A549 (cell line): ENCODE measurements around the gene CHN1. TPM values are rescaled to one million over a fixed set of nuclear protein-coding genes. Genes with fewer than 3 reads are reported as not detected.

Experiments used
- ATAC-seq, 2 experiments: fragments of 200-7000 bp in 1 of 2; fragments of >200 bp in 1 of 2; cut with Nextera tagmentation in 1 of 2; cut with Tn5 transposase in 1 of 2; 3 replicates each; pipeline versions ENCODE4 v1.8.0 to v1.9.1; 2018 to 2020; ENCODE audit warnings: mild to moderate bottlenecking in 1 of 2, moderate library complexity in 1 of 2
- CTCF ChIA-PET: fragments of 300-600 bp; sonication (Branson Sonifier 250); formaldehyde crosslinking; extraction: SDS; loops from one replicate; lab custom pipeline; 2021; ENCODE audit warnings: antibody characterized with exemption, inconsistent platforms; lab: Yijun Ruan, JAX
- POLR2A ChIA-PET: fragments of 350-600 bp; formaldehyde crosslinking; extraction: SDS; loops from one replicate; lab custom pipeline; 2021; ENCODE audit warnings: antibody characterized with exemption, inconsistent platforms; lab: Yijun Ruan, JAX
- DNase-seq, 2 experiments: peaks; one replicate each; pipeline versions ENCODE4 v3.0.0 to v3.0.0-alpha.2; 2011 to 2016; ENCODE audit warnings: low read depth in 1 of 2, low spot score in 1 of 2
- FAIRE-seq: peaks from 2 replicates; lab custom pipeline; 2011; peaks lifted over from hg19 to GRCh38; lab: Jason Lieb, UNC
- H3K27ac ChIP-seq, 2 experiments: fragments of >200 bp; sonication (Bioruptor Twin); formaldehyde crosslinking; 3 replicates each; pipeline ENCODE4 v1.5.1; 2016 to 2017
- H3K4me1 ChIP-seq: fragments of >200 bp; sonication (Bioruptor Twin); formaldehyde crosslinking; 3 replicates; pipeline ENCODE4 v1.6.1; 2016
- H3K4me2 ChIP-seq: fragments of >200 bp; sonication (Bioruptor Twin); formaldehyde crosslinking; 3 replicates; pipeline ENCODE4 v1.6.1; 2016
- H3K4me3 ChIP-seq: fragments of >200 bp; sonication (Bioruptor Twin); formaldehyde crosslinking; 3 replicates; pipeline ENCODE4 v1.5.1; 2016
- H3K9me3 ChIP-seq: fragments of >200 bp; sonication (Bioruptor Twin); formaldehyde crosslinking; 3 replicates; pipeline ENCODE4 v1.6.1; 2016
- CBX2 ChIP-seq: fragments of 200-600 bp; sonication (generic); IDR thresholded peaks from 2 replicates; pipeline ENCODE4 v1.6.1; 2016; ENCODE audit warnings: low read depth, mild to moderate bottlenecking, borderline replicate concordance
- CBX8 ChIP-seq: fragments of 200-600 bp; sonication (generic); IDR thresholded peaks from 2 replicates; pipeline ENCODE4 v1.6.1; 2016
- CEBPB ChIP-seq, 2 experiments: fragments of >200 bp in 1 of 2; sonication (Bioruptor Twin) in 1 of 2; formaldehyde crosslinking in 1 of 2; IDR thresholded peaks; 2 replicates each; pipeline ENCODE4 v1.6.1; 2012 to 2016
- CHD2 ChIP-seq: fragments of 150-350 bp; IDR thresholded peaks from 2 replicates; pipeline ENCODE4 v1.6.1; 2014; ENCODE audit warnings: low read length; ENCODE audit not compliant: partially characterized antibody
- CHD4 ChIP-seq: fragments of 200-600 bp; sonication (generic); IDR thresholded peaks from 2 replicates; pipeline ENCODE4 v1.6.1; 2016; ENCODE audit warnings: antibody characterized with exemption, mild to moderate bottlenecking, borderline replicate concordance
- EHF ChIP-seq: fragments of 250-450 bp; sonication (Bioruptor Pico); IDR thresholded peaks from 2 replicates; pipeline ENCODE4 v1.5.0; 2020; ENCODE audit warnings: mild to moderate bottlenecking
- EHMT2 ChIP-seq: fragments of 200-600 bp; sonication (generic); IDR thresholded peaks from 2 replicates; pipeline ENCODE4 v1.6.1; 2016; ENCODE audit warnings: antibody characterized with exemption, low read depth, mild to moderate bottlenecking, moderate library complexity
- ELK1 ChIP-seq: fragments of 150-350 bp; IDR thresholded peaks from 2 replicates; pipeline ENCODE4 v1.6.1; 2014; ENCODE audit warnings: low read depth, mild to moderate bottlenecking, low read length
- EP300 ChIP-seq, 2 experiments: fragments of >200 bp; sonication (Bioruptor Twin); formaldehyde crosslinking; IDR thresholded peaks; 2 replicates in 1 of 2; 3 replicates in 1 of 2; pipeline ENCODE4 v1.6.1; 2016 to 2017
- FOSB ChIP-seq: fragments of 250-450 bp; sonication (Bioruptor Pico); IDR thresholded peaks from 2 replicates; pipeline ENCODE4 v1.5.0; 2020; ENCODE audit warnings: mild to moderate bottlenecking, moderate library complexity
- FOXS1 ChIP-seq: fragments of 250-450 bp; sonication (Bioruptor Pico); IDR thresholded peaks from 2 replicates; pipeline ENCODE4 v1.5.0; 2020; ENCODE audit warnings: mild to moderate bottlenecking, moderate library complexity
- GATA3 ChIP-seq: IDR thresholded peaks from 2 replicates; pipeline ENCODE4 v1.6.1; 2012; ENCODE audit warnings: borderline replicate concordance
- HES2 ChIP-seq: fragments of >200 bp; sonication (Bioruptor Twin); formaldehyde crosslinking; IDR thresholded peaks from 2 replicates; pipeline ENCODE4 v1.6.1; 2016
- HEYL ChIP-seq: fragments of 250-450 bp; sonication (Bioruptor Pico); IDR thresholded peaks from 2 replicates; pipeline ENCODE4 v1.8.0; 2021; ENCODE audit warnings: mild to moderate bottlenecking, moderate library complexity
- HOXB13 ChIP-seq: fragments of 250-450 bp; sonication (Bioruptor Pico); IDR thresholded peaks from 2 replicates; pipeline ENCODE4 v1.5.0; 2020; ENCODE audit warnings: low read depth, mild to moderate bottlenecking, moderate library complexity
- HOXB5 ChIP-seq: fragments of 250-450 bp; sonication (Bioruptor Pico); IDR thresholded peaks from 2 replicates; pipeline ENCODE4 v1.5.0; 2020; ENCODE audit warnings: mild to moderate bottlenecking, moderate library complexity
- JUN ChIP-seq, 2 experiments: fragments of >200 bp; sonication (Bioruptor Twin); formaldehyde crosslinking; IDR thresholded peaks; 2 replicates in 1 of 2; 3 replicates in 1 of 2; pipeline ENCODE4 v1.6.1; 2016 to 2017
- KDM1A ChIP-seq: fragments of 200-600 bp; sonication (generic); IDR thresholded peaks from 2 replicates; pipeline ENCODE4 v1.6.1; 2016; ENCODE audit warnings: low read depth, mild to moderate bottlenecking
- KDM5A ChIP-seq: fragments of 200-600 bp; sonication (generic); IDR thresholded peaks from 2 replicates; pipeline ENCODE4 v1.6.1; 2016; ENCODE audit warnings: antibody characterized with exemption, mild to moderate bottlenecking
- MAFK ChIP-seq: fragments of 450-650 bp; IDR thresholded peaks from 2 replicates; pipeline ENCODE4 v1.6.1; 2014; ENCODE audit not compliant: partially characterized antibody
- MAZ ChIP-seq: fragments of 150-350 bp; IDR thresholded peaks from 2 replicates; pipeline ENCODE4 v1.6.1; 2014; ENCODE audit warnings: antibody characterized with exemption, low read depth, low read length, borderline replicate concordance
- MYC ChIP-seq: IDR thresholded peaks from 2 replicates; pipeline ENCODE4 v1.6.1; 2012; ENCODE audit warnings: mild to moderate bottlenecking, inconsistent platforms, low read length, improper control_type of control experiment, borderline replicate concordance
- NR3C1 ChIP-seq: fragments of >200 bp; sonication (Bioruptor Twin); formaldehyde crosslinking; IDR thresholded peaks from 3 replicates; pipeline ENCODE4 v1.6.1; 2017
- POLR2A ChIP-seq: IDR thresholded peaks from 2 replicates; pipeline ENCODE4 v1.6.1; 2012; ENCODE audit warnings: mild to moderate bottlenecking, low read length
- RARB ChIP-seq: fragments of 250-450 bp; sonication (Bioruptor Pico); IDR thresholded peaks from 2 replicates; pipeline ENCODE4 v1.8.0; 2021; ENCODE audit warnings: mild to moderate bottlenecking, moderate library complexity
- RCOR1 ChIP-seq: fragments of 150-350 bp; IDR thresholded peaks from 2 replicates; pipeline ENCODE4 v1.6.1; 2014; ENCODE audit warnings: antibody characterized with exemption, low read length, low read depth
- RNF2 ChIP-seq: fragments of 200-600 bp; sonication (generic); IDR thresholded peaks from 2 replicates; pipeline ENCODE4 v1.6.1; 2016; ENCODE audit warnings: low read depth, mild to moderate bottlenecking, antibody characterized with exemption, moderate library complexity, borderline replicate concordance
- SMC3 ChIP-seq: fragments of >200 bp; sonication (Bioruptor Twin); formaldehyde crosslinking; IDR thresholded peaks from 3 replicates; pipeline ENCODE4 v1.6.1; 2018; ENCODE audit warnings: inconsistent platforms
- TFCP2L1 ChIP-seq: fragments of 250-450 bp; sonication (Bioruptor Pico); IDR thresholded peaks from 2 replicates; pipeline ENCODE4 v1.5.0; 2021; ENCODE audit warnings: mild to moderate bottlenecking
- WGBS: methylation state at CpG from one replicate; pipeline ENCODE4 v1.1.6; 2017; ENCODE audit errors: missing lambda C conversion rate; 5-methylcytosine and 5-hydroxymethylcytosine counted together
- polyA plus RNA-seq, 4 experiments: library from polyadenylated mRNA; depleted of rRNA in 3 of 4; stranded (reverse); fragments of >200 nt; fragmentation: RNase III in 1 of 4; extraction: RNeasy Plus Mini Kit Qiagen cat#74134 plus additional on column Dnase treatment in 1 of 4; gene quantifications; 2 replicates in 3 of 4; 3 replicates in 1 of 4; pipeline ENCODE4 v1.2.3, GENCODE V29; 2011 to 2017
- TF ChIP-seq, protein P1 (sequence below): fragments of 450-650 bp; IDR thresholded peaks from 2 replicates; pipeline ENCODE4 v1.6.1; 2014; ENCODE audit warnings: antibody characterized with exemption
- TF ChIP-seq, protein P2 (sequence below): fragments of 200-600 bp; sonication (generic); IDR thresholded peaks from 2 replicates; pipeline ENCODE4 v1.6.1; 2016; ENCODE audit warnings: antibody characterized with exemption, mild to moderate bottlenecking, moderate library complexity

The CHN1 gene
- polyA plus RNA-seq, 2 of the 4 experiments (the other 2 are of a cell fraction), result 20.9 to 46.6 TPM

GRCh38 chr2:174952607-174953006 lies 52.6 kb downstream of the CHN1 start:
- no peak for ATAC-seq
- CTCF ChIA-PET, result interaction anchor here (1.0 kb wide), 2 partner anchors 19 to 27 kb away, joined by 3 read pairs; no protein-coding TSS in a partner anchor
- POLR2A ChIA-PET, result no interaction called here

DNA sequence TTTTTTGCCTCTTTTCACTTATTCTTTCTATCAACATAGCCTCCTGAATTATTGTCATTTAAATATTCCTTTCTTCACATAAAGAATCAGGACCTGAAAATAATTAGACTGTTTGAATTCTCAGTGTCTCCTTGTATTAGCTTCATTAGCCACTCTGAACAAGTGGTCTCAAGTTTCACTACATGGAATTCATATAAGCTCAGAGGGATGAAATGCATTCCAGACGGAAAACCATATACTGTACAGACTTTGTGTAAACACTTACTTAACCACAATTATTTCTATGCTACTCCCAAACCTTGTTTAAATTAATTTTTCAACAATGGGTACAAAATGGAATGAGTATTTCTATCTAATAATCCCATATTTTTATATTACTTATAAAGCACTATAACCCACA lies 53.4 kb downstream of the CHN1 start:
- Histone ChIP-seq H3K4me3 (no peak overlapping the region), H3K4me1 (no peaks in the 10 kb centered on the region), H3K9me3 (no peaks in the 10 kb centered on the region)
- DNase-seq, result no peak
- POLR2A ChIA-PET, result no interaction called here
- TF ChIP-seq MAZ, result no peak
- no peak for TF ChIP-seq HOXB13
- no peak for TF ChIP-seq TFCP2L1
- TF ChIP-seq, all 56 proteins: peak for 0
- no peak overlapping the region for H3K4me2 ChIP-seq
- ATAC-seq (no peak), FAIRE-seq (no peak)
- 52% methylated on average over 1 of the region's 1 CpG for WGBS
- CTCF ChIA-PET, result no interaction called here
- H3K27ac ChIP-seq, result no peak overlapping the region

More at GRCh38 chr2:174952607-174953006, 52.6 kb downstream of the CHN1 start:
- no peak for FAIRE-seq
- Histone ChIP-seq H3K4me1 (no peaks in the 10 kb centered on the region), H3K4me3 (no peak overlapping the region), H3K9me3 (no peaks in the 10 kb centered on the region), H3K4me2 (no peak overlapping the region), H3K27ac (no peak overlapping the region)
- no peak for DNase-seq
- WGBS, result 77% methylated on average over 6 of the region's 6 CpGs
- TF ChIP-seq SMC3 (no peak), KDM5A (no peak), MAFK (no peak), EP300 (IDR thresholded peaks at IDR 0.05) (no peak), JUN (IDR thresholded peaks at IDR 0.05) (no peak), KDM1A (no peak), CBX8 (no peak), CBX2 (no peak), HOXB13 (no peak), CEBPB (IDR thresholded peaks at IDR 0.05) (no peak), HOXB5 (CRISPR knock-in tag) (no peak), POLR2A (no peak), EHMT2 (no peak), TFCP2L1 (no peak), NR3C1 (no peak)

DNA sequence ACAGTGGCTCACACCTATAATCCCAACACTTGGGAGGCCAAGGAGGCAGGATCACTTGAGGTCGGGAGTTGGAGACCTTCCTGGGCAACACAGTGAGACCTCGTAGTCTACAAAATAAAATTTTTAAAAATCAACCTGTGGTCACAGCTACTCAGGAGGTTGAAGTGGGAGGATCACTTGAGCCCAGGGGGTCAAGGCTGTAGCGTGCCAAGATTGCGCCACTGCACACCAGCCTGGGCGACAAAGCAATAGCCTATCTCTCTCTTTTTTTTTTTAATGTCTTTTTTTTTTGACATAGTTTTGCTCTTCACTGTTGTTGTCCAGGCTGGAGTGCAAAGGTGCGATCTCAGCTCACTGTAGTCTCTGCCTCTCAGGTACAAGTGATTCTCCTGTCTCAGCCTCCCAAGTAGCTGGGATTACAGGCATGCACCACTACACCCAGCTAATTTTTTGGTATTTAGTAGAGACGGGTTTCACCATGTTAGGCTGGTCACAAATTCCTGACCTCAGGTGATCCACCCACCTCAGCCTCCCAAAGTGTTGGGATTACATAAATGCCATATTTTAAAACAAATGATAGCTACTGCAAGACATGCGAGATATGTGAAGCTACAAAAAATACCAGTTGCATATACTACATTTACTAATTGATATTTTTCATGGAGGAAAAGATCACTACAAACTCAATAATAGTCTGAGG lies 55.0 kb downstream of the CHN1 start:
- Histone ChIP-seq H3K27ac (no peak overlapping the region), H3K9me3 (no peaks in the 10 kb centered on the region), H3K4me2 (no peak overlapping the region), H3K4me3 (no peak overlapping the region), H3K4me1 (no peaks in the 10 kb centered on the region)
- no peak for DNase-seq
- no peak for FAIRE-seq
- no peak for ATAC-seq
- 86% methylated on average over 8 of the region's 8 CpGs for WGBS
- ChIA-PET POLR2A (no interaction called here), CTCF (interaction anchor here (1.4 kb wide), 1 partner anchor 49 kb away, joined by 3 read pairs; no protein-coding TSS in a partner anchor)
- TF ChIP-seq KDM1A (no peak), RCOR1 (no peak), HEYL (CRISPR knock-in tag) (no peak), MYC (no peak), FOSB (CRISPR knock-in tag) (no peak), FOXS1 (CRISPR knock-in tag) (no peak), KDM5A (no peak), CHD4 (no peak), ELK1 (no peak), POLR2A (no peak), RARB (CRISPR knock-in tag) (no peak), HES2 (no peak), JUN (IDR thresholded peaks at IDR 0.05) (no peak), RNF2 (no peak), CHD2 (no peak), GATA3 (no peak), EHF (CRISPR knock-in tag) (no peak)
- TF ChIP-seq, protein P1, sequence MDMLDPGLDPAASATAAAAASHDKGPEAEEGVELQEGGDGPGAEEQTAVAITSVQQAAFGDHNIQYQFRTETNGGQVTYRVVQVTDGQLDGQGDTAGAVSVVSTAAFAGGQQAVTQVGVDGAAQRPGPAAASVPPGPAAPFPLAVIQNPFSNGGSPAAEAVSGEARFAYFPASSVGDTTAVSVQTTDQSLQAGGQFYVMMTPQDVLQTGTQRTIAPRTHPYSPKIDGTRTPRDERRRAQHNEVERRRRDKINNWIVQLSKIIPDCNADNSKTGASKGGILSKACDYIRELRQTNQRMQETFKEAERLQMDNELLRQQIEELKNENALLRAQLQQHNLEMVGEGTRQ, result no peak
- TF ChIP-seq, protein P2, sequence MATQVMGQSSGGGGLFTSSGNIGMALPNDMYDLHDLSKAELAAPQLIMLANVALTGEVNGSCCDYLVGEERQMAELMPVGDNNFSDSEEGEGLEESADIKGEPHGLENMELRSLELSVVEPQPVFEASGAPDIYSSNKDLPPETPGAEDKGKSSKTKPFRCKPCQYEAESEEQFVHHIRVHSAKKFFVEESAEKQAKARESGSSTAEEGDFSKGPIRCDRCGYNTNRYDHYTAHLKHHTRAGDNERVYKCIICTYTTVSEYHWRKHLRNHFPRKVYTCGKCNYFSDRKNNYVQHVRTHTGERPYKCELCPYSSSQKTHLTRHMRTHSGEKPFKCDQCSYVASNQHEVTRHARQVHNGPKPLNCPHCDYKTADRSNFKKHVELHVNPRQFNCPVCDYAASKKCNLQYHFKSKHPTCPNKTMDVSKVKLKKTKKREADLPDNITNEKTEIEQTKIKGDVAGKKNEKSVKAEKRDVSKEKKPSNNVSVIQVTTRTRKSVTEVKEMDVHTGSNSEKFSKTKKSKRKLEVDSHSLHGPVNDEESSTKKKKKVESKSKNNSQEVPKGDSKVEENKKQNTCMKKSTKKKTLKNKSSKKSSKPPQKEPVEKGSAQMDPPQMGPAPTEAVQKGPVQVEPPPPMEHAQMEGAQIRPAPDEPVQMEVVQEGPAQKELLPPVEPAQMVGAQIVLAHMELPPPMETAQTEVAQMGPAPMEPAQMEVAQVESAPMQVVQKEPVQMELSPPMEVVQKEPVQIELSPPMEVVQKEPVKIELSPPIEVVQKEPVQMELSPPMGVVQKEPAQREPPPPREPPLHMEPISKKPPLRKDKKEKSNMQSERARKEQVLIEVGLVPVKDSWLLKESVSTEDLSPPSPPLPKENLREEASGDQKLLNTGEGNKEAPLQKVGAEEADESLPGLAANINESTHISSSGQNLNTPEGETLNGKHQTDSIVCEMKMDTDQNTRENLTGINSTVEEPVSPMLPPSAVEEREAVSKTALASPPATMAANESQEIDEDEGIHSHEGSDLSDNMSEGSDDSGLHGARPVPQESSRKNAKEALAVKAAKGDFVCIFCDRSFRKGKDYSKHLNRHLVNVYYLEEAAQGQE, result no peak
